HCT116 (cell line): ENCODE results near the gene PCDHA11. TPM values are rescaled to one million over a fixed set of nuclear protein-coding genes. Genes with fewer than 3 reads are reported as not detected.

Source experiments
- total RNA-seq: library from RNA; stranded (reverse); gene quantifications from one replicate; pipeline ENCODE4 v1.2.1, GENCODE V29; 2021; ENCODE audit not compliant: unreplicated experiment

PCDHA11 gene
- total RNA-seq, 1 experiment from 2014 or later = 0.27 TPM

Other genes starting within 250 kb of the PCDHA11 start
- gene CD14, start 235.8 kb upstream of the PCDHA11 start, total RNA-seq = 0.42 TPM
- gene TMCO6, start 229.5 kb upstream of the PCDHA11 start, total RNA-seq = 28.0 TPM
- gene NDUFA2, start 221.3 kb upstream of the PCDHA11 start, total RNA-seq = 68.3 TPM
- gene IK, start 221.1 kb upstream of the PCDHA11 start, total RNA-seq = 96.6 TPM
- gene WDR55, start 204.1 kb upstream of the PCDHA11 start, total RNA-seq = 37.2 TPM
- gene DND1, start 195.4 kb upstream of the PCDHA11 start, total RNA-seq = 2.3 TPM
- gene HARS1, start 177.6 kb upstream of the PCDHA11 start, total RNA-seq = 91.1 TPM
- 38.8 TPM for gene HARS2, start 177.5 kb upstream of the PCDHA11 start, total RNA-seq
- gene ZMAT2, start 168.5 kb upstream of the PCDHA11 start, total RNA-seq = 55.3 TPM
- gene PCDHA1, start 82.8 kb upstream of the PCDHA11 start, total RNA-seq = not detected
- gene PCDHA2, start 74.1 kb upstream of the PCDHA11 start, total RNA-seq = not detected
- not detected for gene PCDHA3, start 67.9 kb upstream of the PCDHA11 start, total RNA-seq
- gene PCDHA4, start 61.9 kb upstream of the PCDHA11 start, total RNA-seq = not detected
- gene PCDHA5, start 47.3 kb upstream of the PCDHA11 start, total RNA-seq = not detected
- gene PCDHA6, start 41.0 kb upstream of the PCDHA11 start, total RNA-seq = not detected
- not detected for gene PCDHA7, start 34.7 kb upstream of the PCDHA11 start, total RNA-seq
- not detected for gene PCDHA8, start 27.8 kb upstream of the PCDHA11 start, total RNA-seq
- gene PCDHA9, start 20.6 kb upstream of the PCDHA11 start, total RNA-seq = not detected
- gene PCDHA10, start 13.1 kb upstream of the PCDHA11 start, total RNA-seq = 0.05 TPM
- gene PCDHA12, start 6.4 kb downstream of the PCDHA11 start, total RNA-seq = not detected
- not detected for gene PCDHA13, start 13.2 kb downstream of the PCDHA11 start, total RNA-seq
- 1.0 TPM for gene PCDHAC1, start 57.3 kb downstream of the PCDHA11 start, total RNA-seq
- gene PCDHAC2, start 97.5 kb downstream of the PCDHA11 start, total RNA-seq = 3.2 TPM
- gene PCDHB1, start 182.4 kb downstream of the PCDHA11 start, total RNA-seq = not detected
- gene PCDHB2, start 225.7 kb downstream of the PCDHA11 start, total RNA-seq = not detected
- 0.10 TPM for gene PCDHB3, start 231.5 kb downstream of the PCDHA11 start, total RNA-seq